GM21825 (cell line): ENCODE data around the gene SMIM8.

Source experiments
- ATAC-seq: cut with Tn5 transposase; IDR thresholded peaks from one replicate; pipeline ENCODE4 v1.9.1; 2021; ENCODE audit warnings: mild to moderate bottlenecking, moderate library complexity; ENCODE audit not compliant: unreplicated experiment

Gene SMIM8

DNA sequence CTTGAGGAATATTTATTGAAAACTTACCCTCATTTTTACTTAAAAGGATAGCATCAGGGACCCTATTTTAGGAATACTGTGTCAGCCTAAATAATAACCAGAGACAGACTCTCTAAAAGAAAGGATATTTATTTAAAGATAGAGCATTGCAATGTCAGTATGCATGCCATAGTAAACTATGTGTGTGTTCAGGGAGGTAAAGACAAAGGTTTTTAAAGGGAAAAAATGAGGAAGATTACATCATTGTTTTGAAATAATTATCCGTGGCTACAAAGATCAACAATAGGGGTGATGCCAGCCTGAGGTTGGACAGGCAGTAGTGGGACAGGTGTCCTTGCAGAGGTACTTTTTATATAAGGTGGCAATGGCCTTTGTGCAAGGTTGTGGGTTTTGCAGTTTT lies 61.6 kb downstream of the SMIM8 start:
- no peak for ATAC-seq

DNA sequence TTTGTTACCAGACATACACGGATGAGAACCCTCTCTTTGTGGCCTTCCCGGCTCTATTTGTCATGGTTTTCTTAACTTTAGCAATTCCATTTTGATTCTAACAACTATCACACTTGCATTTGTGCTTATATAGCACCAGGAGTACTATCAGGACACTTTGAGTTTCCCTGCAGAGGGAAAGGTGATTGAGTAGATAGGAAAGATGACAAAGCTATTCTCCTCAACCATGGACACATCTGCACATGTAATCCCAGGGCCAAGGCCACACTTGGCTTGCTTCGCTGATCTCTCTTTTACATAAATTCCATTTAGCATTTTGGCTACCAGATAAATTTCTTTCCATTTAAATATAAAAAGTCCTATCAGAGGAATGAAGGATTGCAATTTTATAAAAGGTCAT lies 62.1 kb downstream of the SMIM8 start:
- no peak for ATAC-seq

GRCh38 chr6:87391334-87391733 lies 68.9 kb downstream of the SMIM8 start:
- ATAC-seq = peak; percentile 47
